K562 (cell line): ENCODE measurements around the gene ZNF485. TPM values are rescaled to one million over a fixed set of nuclear protein-coding genes. Genes with fewer than 3 reads are reported as not detected.
"Not testable (repeated sequence)": the region's sequence is repeated elsewhere in the genome, so short reads cannot be mapped to it uniquely, and the experiment has no call there.

Experiments used
- ATAC-seq: fragments of 200-7000 bp; cut with Tn5 transposase; 3 replicates; pipeline ENCODE4 v1.9.1; 2020; ENCODE audit warnings: moderate library complexity
- BruUV-seq: library from RNA; stranded (reverse); fragments of 400-500 nt; replicated peaks from 2 replicates; lab custom pipeline; 2021; lab: Mats Ljungman, UMichigan
- CTCF ChIA-PET: fragments of 300-600 bp; formaldehyde crosslinking; extraction: SDS; loops from one replicate; lab custom pipeline; 2021; ENCODE audit warnings: low intra/inter-chr PET ratio; lab: Yijun Ruan, JAX
- POLR2A ChIA-PET: fragments of 300-600, 350-650 bp; sonication (Branson Sonifier 250); formaldehyde crosslinking; extraction: SDS; loops from one replicate; lab custom pipeline; 2021; ENCODE audit warnings: antibody characterized with exemption, inconsistent platforms; lab: Yijun Ruan, JAX
- DNase-seq, 4 experiments: peaks; one replicate each; pipeline versions ENCODE4 v3.0.0 to v3.0.0-alpha.2; 2011 to 2018; ENCODE audit warnings: low spot score in 3 of 4, mixed read lengths in 3 of 4; ENCODE audit errors: extremely low read depth in 1 of 4
- FAIRE-seq: peaks from 2 replicates; lab custom pipeline; 2011; peaks lifted over from hg19 to GRCh38; lab: Jason Lieb, UNC
- H2AFZ ChIP-seq: 2 replicates; pipeline ENCODE4 v1.6.0; 2011; ENCODE audit warnings: low read depth, low read length, control low read depth, inconsistent platforms
- H3K27ac ChIP-seq: fragments of 200-600 bp; 3 replicates; pipeline ENCODE4 v1.8.0; 2011; ENCODE audit warnings: low read depth, mild to moderate bottlenecking, control low read depth, inconsistent platforms, low read length, moderate library complexity, mixed read lengths; ENCODE audit errors: extremely low read depth
- H3K27me3 ChIP-seq, 2 experiments: fragments of 300-600 bp in 1 of 2; 2 replicates in 1 of 2; 3 replicates in 1 of 2; pipeline versions ENCODE4 v1.6.0 to v1.8.0; 2011; ENCODE audit warnings: inconsistent platforms in 2 of 2, low read length in 2 of 2, mild to moderate bottlenecking in 1 of 2, mixed read lengths in 1 of 2, moderate library complexity in 1 of 2; ENCODE audit not compliant: control insufficient read depth in 2 of 2, insufficient read depth in 2 of 2
- H3K36me3 ChIP-seq: fragments of 300-600 bp; 3 replicates; pipeline ENCODE4 v1.8.0; 2011; ENCODE audit warnings: mild to moderate bottlenecking, low read length, inconsistent platforms; ENCODE audit not compliant: control insufficient read depth, insufficient read depth
- H3K4me1 ChIP-seq, 2 experiments: fragments of 200-600 bp in 1 of 2; replicated peaks in 1 of 2; 2 replicates in 1 of 2; 3 replicates in 1 of 2; pipeline versions ENCODE4 v1.5.1 to v1.8.0; 2011; ENCODE audit warnings: inconsistent platforms in 2 of 2, low read length in 2 of 2, mild to moderate bottlenecking in 1 of 2, mixed read lengths in 1 of 2, moderate library complexity in 1 of 2; ENCODE audit not compliant: control insufficient read depth in 2 of 2, insufficient read depth in 2 of 2
- H3K4me2 ChIP-seq: 2 replicates; pipeline ENCODE4 v1.6.1; 2011; ENCODE audit warnings: low read length, control low read depth, inconsistent platforms, mixed read lengths; ENCODE audit not compliant: insufficient read depth
- H3K4me3 ChIP-seq: fragments of 200-600 bp; sonication (generic), shearing (Covaris generic); 2 replicates; pipeline ENCODE4 v1.5.1; 2016; ENCODE audit warnings: control low read depth, inconsistent platforms
- H3K79me2 ChIP-seq: fragments of 200-600 bp; 3 replicates; pipeline ENCODE4 v1.8.0; 2011; ENCODE audit warnings: low read length, inconsistent platforms; ENCODE audit not compliant: control insufficient read depth, insufficient read depth
- H3K9ac ChIP-seq, 2 experiments: 2 replicates each; pipeline versions ENCODE4 v1.6.0 to v1.6.1; 2011; ENCODE audit warnings: low read depth in 2 of 2, low read length in 2 of 2, control low read depth in 1 of 2, inconsistent platforms in 1 of 2, mild to moderate bottlenecking in 1 of 2, mixed read lengths in 1 of 2; ENCODE audit not compliant: insufficient read depth in 1 of 2
- H3K9me1 ChIP-seq: one replicate; pipeline ENCODE4 v1.6.0; 2011; ENCODE audit warnings: inconsistent platforms, mild to moderate bottlenecking, low read length, moderate library complexity; ENCODE audit not compliant: control insufficient read depth, insufficient read depth
- H3K9me3 ChIP-seq: replicated peaks from 2 replicates; pipeline ENCODE4 v1.5.1; 2011; ENCODE audit warnings: low read depth, low read length, inconsistent platforms; ENCODE audit not compliant: control insufficient read depth, insufficient read depth
- H4K20me1 ChIP-seq: replicated peaks from 2 replicates; pipeline ENCODE4 v1.6.1; 2011; ENCODE audit warnings: low read length, inconsistent platforms, mixed read lengths; ENCODE audit not compliant: control insufficient read depth, insufficient read depth
- ARID1B ChIP-seq: fragments of 450-650 bp; IDR thresholded peaks from 2 replicates; pipeline ENCODE4 v1.6.1; 2016; ENCODE audit warnings: antibody characterized with exemption, mild to moderate bottlenecking, inconsistent platforms
- CBFA2T2 ChIP-seq: fragments of 450-650 bp; conservative IDR thresholded peaks from 2 replicates; pipeline ENCODE4 v1.6.1; 2017; ENCODE audit warnings: mild to moderate bottlenecking
- CBFA2T3 ChIP-seq: fragments of 450-650 bp; IDR thresholded peaks from 2 replicates; pipeline ENCODE4 v1.6.1; 2017
- CREM ChIP-seq: IDR thresholded peaks from 2 replicates; pipeline ENCODE4 v1.6.1; 2014; ENCODE audit warnings: antibody characterized with exemption, low read depth
- KDM5B ChIP-seq: fragments of 200-600 bp; sonication (generic); IDR thresholded peaks from 2 replicates; pipeline ENCODE4 v1.6.1; 2012; ENCODE audit warnings: low read depth, mild to moderate bottlenecking, moderate library complexity, low read length, control low read depth, inconsistent platforms; ENCODE audit not compliant: insufficient replicate concordance
- NCOR1 ChIP-seq: fragments of 450-650 bp; IDR thresholded peaks from 2 replicates; pipeline ENCODE4 v1.6.1; 2016; ENCODE audit warnings: mild to moderate bottlenecking, moderate library complexity
- NFE2 ChIP-seq: IDR thresholded peaks from 2 replicates; pipeline ENCODE4 v1.6.1; 2014; ENCODE audit warnings: antibody characterized with exemption, low read depth
- NR1H2 ChIP-seq: sonication (generic); formaldehyde crosslinking; IDR thresholded peaks from 2 replicates; pipeline ENCODE4 v1.4.0; 2020; ENCODE audit warnings: mild to moderate bottlenecking, missing genetic modification reagents
- TAL1 ChIP-seq: fragments of 450-650 bp; IDR thresholded peaks from 2 replicates; pipeline ENCODE4 v1.6.1; 2016; ENCODE audit warnings: mild to moderate bottlenecking
- ZKSCAN8 ChIP-seq: fragments of 200-800 bp; sonication (Bioruptor generic); IDR thresholded peaks from 2 replicates; pipeline ENCODE4 v1.6.1; 2016; ENCODE audit warnings: missing genetic modification characterization, missing compliant biosample characterization
- ZNF121 ChIP-seq: sonication (generic); formaldehyde crosslinking; conservative IDR thresholded peaks from 2 replicates; pipeline ENCODE4 v1.8.0; 2022; ENCODE audit warnings: missing genetic modification reagents
- ZNF24 ChIP-seq: fragments of 450-650 bp; IDR thresholded peaks from 2 replicates; pipeline ENCODE4 v1.6.1; 2016
- ZNF589 ChIP-seq: fragments of 200-800 bp; sonication (Bioruptor generic); IDR thresholded peaks from 2 replicates; pipeline ENCODE4 v1.6.1; 2016; ENCODE audit warnings: low read depth, missing genetic modification characterization, missing compliant biosample characterization
- WGBS: fragments of 100-300 bp; shearing (Covaris generic); methylation state at CpG from one replicate; pipeline ENCODE4 v1.1.6; 2016; ENCODE audit warnings: low coverage, mixed read lengths; ENCODE audit not compliant: insufficient coverage; ENCODE audit errors: missing lambda C conversion rate; 5-methylcytosine and 5-hydroxymethylcytosine counted together
- in situ Hi-C: fragments of 300-500 bp; cut with MboI; formaldehyde crosslinking; loops from 4 replicates; pipeline ENCODE4 v1.15.0; 2018; ENCODE audit warnings: inconsistent platforms, mixed read lengths
- intact Hi-C: fragments of 100-400 bp; cut with micrococcal nuclease; formaldehyde crosslinking; loops from 2 replicates; pipeline ENCODE4 v1.14.2; 2022
- polyA plus RNA-seq, 8 experiments: library from polyadenylated mRNA; depleted of rRNA in 4 of 8; stranded (reverse) in 5 of 8; unstranded in 3 of 8; fragments of >200 nt; fragmentation: Nextera tagmentation in 2 of 8; fragmentation: Illumina TruSeq in 1 of 8; extraction: Ambion mirVana in 2 of 8; extraction: Trizol in 1 of 8; gene quantifications; 2 replicates each; pipeline versions ENCODE4 v1.2.1 to v1.2.3, GENCODE V29; 2011 to 2014; ENCODE audit warnings: inconsistent platforms in 1 of 8, missing spikeins in 1 of 8
- total RNA-seq, 7 experiments: library from RNA; depleted of rRNA in 6 of 7; stranded (reverse); fragments of >200 nt in 6 of 7; fragmentation: Illumina TruSeq in 2 of 7; extraction: Trizol in 2 of 7; gene quantifications; 2 replicates each; pipeline versions ENCODE4 v1.2.1 to v1.2.3, GENCODE V29; 2011 to 2021; ENCODE audit warnings: low replicate concordance in 1 of 7

The ZNF485 gene
- total and polyA plus RNA-seq, 9 of the 15 experiments (the other 6 are each of a cell fraction or from before 2014, with no cell fraction given) = 8.0 to 18.7 (median 11.9) TPM

- intact Hi-C loops (no loop called here), in situ Hi-C loops (no loop called here)
- Histone ChIP-seq H3K27ac (no peak overlapping the region), H3K4me3 (no peak overlapping the region), H3K36me3 (no peaks in the 10 kb centered on the region), H4K20me1 (no peaks in the 10 kb centered on the region), H3K4me1 (peaks cover 0 to 8% of the 10 kb centered on the region in 2 experiments; a peak in 2 of 5 replicates), H3K4me2 (no peak overlapping the region), H2AFZ (no peak overlapping the region), H3K9me1 (no peaks in the 10 kb centered on the region), H3K79me2 (no peaks in the 10 kb centered on the region), H3K9me3 (no peaks in the 10 kb centered on the region; the same call in 1 of the 2 replicates), H3K9ac (no peak overlapping the region), H3K27me3 (no peaks in the 10 kb centered on the region)
- TF ChIP-seq NFE2 (no peak), NR1H2 (no peak), ZNF121 (CRISPR knock-in tag) (no peak), ZKSCAN8 (CRISPR knock-in tag) (no peak), ZNF589 (CRISPR knock-in tag) (no peak), KDM5B (no peak), CREM (no peak), ZNF24 (no peak)
- no peak for ATAC-seq
- no TSS peak for BruUV-seq
- 56% methylated on average over 4 of the region's 4 CpGs for WGBS
- DNase-seq = no peak
- ChIA-PET CTCF (no interaction called here), POLR2A (no interaction called here)
- no peak for FAIRE-seq
These were observed 22.7 kb downstream of the ZNF485 start for GRCh38 chr10:43628956-43629355.

GRCh38 chr10:43635816-43636215 lies 29.6 kb downstream of the ZNF485 start:
- TF ChIP-seq TAL1 (peak; percentile 36; the same call in 1 of the 2 replicates), CBFA2T2 (peak; percentile 33), ARID1B (peak; percentile 67), NCOR1 (peak; percentile 8; the same call in 1 of the 2 replicates), CBFA2T3 (peak; percentile 64)
- H3K79me2 ChIP-seq, CTCF ChIA-PET, intact Hi-C loops, DNase-seq, POLR2A ChIA-PET, H3K36me3 ChIP-seq, BruUV-seq, H3K4me2 ChIP-seq, H3K4me3 ChIP-seq, H3K27me3 ChIP-seq, in situ Hi-C loops, H3K4me1 ChIP-seq, H4K20me1 ChIP-seq, ATAC-seq, H3K9me1 ChIP-seq, FAIRE-seq, H3K9me3 ChIP-seq, H3K27ac ChIP-seq, H2AFZ ChIP-seq, H3K9ac ChIP-seq: not testable (repeated sequence)
- 0% methylated on average over 1 of the region's 1 CpG for WGBS
